Suprapubic skin (tissue), 4 donors: Measurements from ENCODE around the gene RPS16.

ENCODE experiments used
- POLR2A ChIP-seq, 2 donors: fragments of 450-650 bp; IDR thresholded peaks; one replicate each; pipeline ENCODE4 v1.6.1; 2017; ENCODE audit warnings: antibody characterized with exemption in 2 of 2, mild to moderate bottlenecking in 2 of 2, moderate library complexity in 2 of 2
- POLR2AphosphoS5 ChIP-seq, 3 donors: sonication (generic); formaldehyde crosslinking; IDR thresholded peaks; one replicate each; pipeline ENCODE4 v1.6.1; 2017; ENCODE audit warnings: antibody characterized with exemption in 3 of 3
- TF ChIP-seq, protein P1 (sequence below), 2 donors: fragments of 200-600 bp in 1 of 2; fragments of 450-650 bp in 1 of 2; sonication (generic) in 1 of 2; IDR thresholded peaks; one replicate each; pipeline ENCODE4 v1.5.1; 2016 to 2019; ENCODE audit warnings: antibody characterized with exemption in 2 of 2, mild to moderate bottlenecking in 1 of 2, moderate library complexity in 1 of 2

DNA sequence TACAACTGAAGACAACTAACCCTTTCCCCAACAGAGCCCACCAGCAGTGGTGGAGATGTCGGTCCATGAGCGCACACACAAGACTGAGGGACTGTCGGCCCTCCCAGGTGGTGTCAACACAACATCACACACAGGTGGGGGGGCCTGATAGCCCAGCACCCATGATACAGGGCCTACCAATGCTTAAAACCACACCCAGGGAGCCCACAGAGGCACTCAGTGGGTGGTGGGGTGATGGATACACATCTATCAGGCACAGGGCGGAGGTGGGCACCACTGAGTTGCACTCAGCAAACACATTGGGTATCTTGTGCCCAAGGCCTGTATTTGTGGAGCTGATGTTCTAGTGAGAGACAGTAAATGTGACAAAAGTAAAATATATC lies 36.1 kb downstream of the RPS16 start:
- TF ChIP-seq, protein P1, sequence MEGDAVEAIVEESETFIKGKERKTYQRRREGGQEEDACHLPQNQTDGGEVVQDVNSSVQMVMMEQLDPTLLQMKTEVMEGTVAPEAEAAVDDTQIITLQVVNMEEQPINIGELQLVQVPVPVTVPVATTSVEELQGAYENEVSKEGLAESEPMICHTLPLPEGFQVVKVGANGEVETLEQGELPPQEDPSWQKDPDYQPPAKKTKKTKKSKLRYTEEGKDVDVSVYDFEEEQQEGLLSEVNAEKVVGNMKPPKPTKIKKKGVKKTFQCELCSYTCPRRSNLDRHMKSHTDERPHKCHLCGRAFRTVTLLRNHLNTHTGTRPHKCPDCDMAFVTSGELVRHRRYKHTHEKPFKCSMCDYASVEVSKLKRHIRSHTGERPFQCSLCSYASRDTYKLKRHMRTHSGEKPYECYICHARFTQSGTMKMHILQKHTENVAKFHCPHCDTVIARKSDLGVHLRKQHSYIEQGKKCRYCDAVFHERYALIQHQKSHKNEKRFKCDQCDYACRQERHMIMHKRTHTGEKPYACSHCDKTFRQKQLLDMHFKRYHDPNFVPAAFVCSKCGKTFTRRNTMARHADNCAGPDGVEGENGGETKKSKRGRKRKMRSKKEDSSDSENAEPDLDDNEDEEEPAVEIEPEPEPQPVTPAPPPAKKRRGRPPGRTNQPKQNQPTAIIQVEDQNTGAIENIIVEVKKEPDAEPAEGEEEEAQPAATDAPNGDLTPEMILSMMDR (IDR thresholded peaks at IDR 0.05) = no peak
- TF ChIP-seq POLR2AphosphoS5 (IDR thresholded peaks at IDR 0.05) (no peak), POLR2A (IDR thresholded peaks at IDR 0.05) (no peak)
